Measurements from ENCODE around the gene TAGLN2.

TAGLN2 gene

DNA sequence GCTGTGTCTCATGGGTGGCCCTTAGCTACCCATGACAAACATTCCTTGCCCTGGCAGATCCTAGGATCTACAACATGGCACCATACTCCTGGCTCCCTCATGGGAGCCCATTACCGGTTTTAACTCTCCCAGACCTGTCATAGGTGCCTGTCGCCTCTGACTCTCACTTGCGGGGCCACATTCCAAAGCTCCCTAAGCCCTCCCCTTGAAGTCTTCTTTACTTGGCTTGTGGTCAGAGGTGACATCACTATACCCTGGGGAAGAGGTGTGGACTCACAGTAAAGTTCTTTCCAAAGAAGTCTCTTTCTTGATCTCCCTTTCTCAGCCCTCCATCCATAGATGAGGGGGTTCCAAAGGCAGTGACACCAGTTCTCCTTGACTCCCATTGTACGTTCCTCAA is 34.1 kb upstream of the TAGLN2 start:
- Histone ChIP-seq H3K36me3 (ENCODE audit: control insufficient read depth, insufficient read depth, low read length) (no peaks in the 10 kb centered on the region), H3K27me3 (ENCODE audit: control insufficient read depth, insufficient read depth, low read length) (no peaks in the 10 kb centered on the region), H3K4me3 (ENCODE audit: low read depth, low read length) (no peak overlapping the region), H3K9ac (ENCODE audit: low read depth, low read length) (no peak overlapping the region), H3K4me1 (ENCODE audit: control insufficient read depth, insufficient read depth, low read length) (peaks cover 2% of the 10 kb centered on the region), H3K9me3 (ENCODE audit: control insufficient read depth, insufficient read depth, low read length) (no peaks in the 10 kb centered on the region)

- no peaks in the 10 kb centered on the region for H3K9me3 ChIP-seq (ENCODE audit: control insufficient read depth, insufficient read depth, low read length)
- H3K9ac ChIP-seq (ENCODE audit: low read depth, low read length): no peak overlapping the region
- peaks cover 2% of the 10 kb centered on the region for H3K4me1 ChIP-seq (ENCODE audit: control insufficient read depth, insufficient read depth, low read length)
- H3K27me3 ChIP-seq (ENCODE audit: control insufficient read depth, insufficient read depth, low read length): no peaks in the 10 kb centered on the region
- H3K36me3 ChIP-seq (ENCODE audit: control insufficient read depth, insufficient read depth, low read length): no peaks in the 10 kb centered on the region
- no peak overlapping the region for H3K4me3 ChIP-seq (ENCODE audit: low read depth, low read length)
Observed at GRCh38 chr1:159958719-159959380, 33.5 kb upstream of the TAGLN2 start.

DNA sequence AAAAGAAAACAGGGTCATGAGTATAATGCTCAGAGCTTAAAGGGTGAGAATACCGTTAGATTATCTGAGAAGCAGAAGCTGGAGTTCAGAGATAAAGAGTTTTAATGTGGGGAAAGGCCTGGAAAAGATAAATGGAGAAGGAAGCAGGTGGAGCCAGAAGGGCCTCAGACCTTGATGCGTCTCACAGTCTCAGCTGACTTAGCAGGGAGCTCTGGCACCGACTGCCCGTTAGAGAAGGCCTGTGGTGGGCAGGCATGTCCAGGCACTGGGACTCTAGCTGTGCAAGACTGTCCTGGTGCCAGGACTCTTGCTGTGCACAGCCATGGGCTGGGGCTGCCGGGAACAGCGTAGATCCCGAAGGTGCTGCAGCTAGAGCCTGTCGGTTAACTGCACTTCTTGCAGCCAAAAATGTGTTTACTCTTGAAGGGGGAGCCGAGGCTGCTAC is 32.5 kb upstream of the TAGLN2 start:
- Histone ChIP-seq H3K4me1 (ENCODE audit: control insufficient read depth, insufficient read depth, low read length) (peaks cover 2% of the 10 kb centered on the region), H3K9me3 (ENCODE audit: control insufficient read depth, insufficient read depth, low read length) (no peaks in the 10 kb centered on the region), H3K27me3 (ENCODE audit: control insufficient read depth, insufficient read depth, low read length) (no peaks in the 10 kb centered on the region), H3K4me3 (ENCODE audit: low read depth, low read length) (no peak overlapping the region), H3K9ac (ENCODE audit: low read depth, low read length) (no peak overlapping the region), H3K36me3 (ENCODE audit: control insufficient read depth, insufficient read depth, low read length) (no peaks in the 10 kb centered on the region)

DNA sequence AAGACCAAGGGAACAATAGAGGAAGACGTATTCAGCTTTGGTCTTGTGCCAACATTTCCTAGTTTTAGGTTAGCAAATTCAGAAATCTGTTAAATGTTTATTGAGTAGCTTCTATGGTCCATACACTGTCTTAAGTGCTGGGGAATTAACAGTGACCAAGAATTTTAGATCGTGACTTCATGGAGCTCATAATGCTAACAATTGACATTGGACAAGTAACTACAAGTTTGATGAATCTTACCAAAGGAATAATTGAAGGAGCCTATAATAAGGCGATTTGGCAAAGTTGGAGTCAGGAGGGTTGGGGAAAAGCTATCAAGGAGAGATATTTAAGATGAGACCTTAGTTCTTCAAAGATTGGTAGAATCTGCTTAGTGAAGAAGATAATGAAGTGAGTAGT is 30.1 kb upstream of the TAGLN2 start:
- Histone ChIP-seq H3K36me3 (ENCODE audit: control insufficient read depth, insufficient read depth, low read length) (no peaks in the 10 kb centered on the region), H3K9ac (ENCODE audit: low read depth, low read length) (no peak overlapping the region), H3K4me3 (ENCODE audit: low read depth, low read length) (no peak overlapping the region), H3K27me3 (ENCODE audit: control insufficient read depth, insufficient read depth, low read length) (peaks cover 4% of the 10 kb centered on the region), H3K9me3 (ENCODE audit: control insufficient read depth, insufficient read depth, low read length) (no peaks in the 10 kb centered on the region), H3K4me1 (ENCODE audit: control insufficient read depth, insufficient read depth, low read length) (peaks cover 2% of the 10 kb centered on the region)

DNA sequence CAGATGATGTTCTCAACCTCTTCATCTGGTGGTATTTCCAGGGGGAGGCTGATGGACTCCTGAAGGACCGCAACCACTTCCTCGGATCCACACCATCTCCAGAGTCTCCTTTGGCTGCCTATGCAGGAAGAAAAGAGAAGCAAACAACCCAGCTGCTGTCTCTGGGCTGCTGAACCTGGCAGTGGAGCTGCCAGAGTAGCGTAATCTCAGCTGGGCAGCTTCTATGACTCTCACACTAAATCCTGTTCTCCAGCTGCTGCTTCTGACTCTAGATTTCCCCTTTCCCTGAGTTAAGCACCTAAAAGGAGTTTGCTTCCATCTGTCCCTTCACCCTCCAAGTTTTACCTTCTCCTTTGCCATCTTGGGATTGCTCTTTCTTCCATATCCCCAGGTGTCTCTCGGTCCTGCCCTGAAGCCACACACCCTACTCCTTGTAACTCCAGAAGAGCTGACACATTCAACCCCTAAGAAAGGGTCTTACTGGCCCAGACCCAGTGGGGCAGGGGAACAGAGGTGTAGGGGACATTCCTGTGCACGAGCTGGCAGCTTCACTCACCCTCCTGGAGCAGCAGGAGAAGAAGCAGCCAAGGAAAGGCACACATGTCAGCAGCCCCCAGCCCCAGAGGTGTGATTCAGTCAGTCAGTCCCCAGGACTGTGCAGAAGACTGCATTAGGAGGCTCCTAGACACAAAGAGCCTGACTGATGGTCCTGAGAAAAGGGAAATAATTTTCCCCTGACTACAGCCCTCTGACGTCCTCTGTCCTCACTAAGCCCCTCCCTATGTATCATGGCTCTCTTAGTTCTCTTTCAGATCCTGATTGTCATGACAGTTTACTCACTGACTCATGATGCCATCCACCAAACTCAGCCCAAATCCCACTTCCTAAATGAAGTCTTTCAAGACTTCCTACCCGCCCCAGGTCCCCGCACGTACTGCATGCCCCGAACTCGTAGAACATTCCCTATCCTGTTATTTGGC is 28.5 kb upstream of the TAGLN2 start, which contains the start of gene SLAMF9:
SLAMF9 (minus strand) TSS at position 702 of the 980 bp plus-strand sequence; CDS start at position 602, 100 bp downstream.
- Histone ChIP-seq H3K27me3 (ENCODE audit: control insufficient read depth, insufficient read depth, low read length) (peaks cover 4% of the 10 kb centered on the region), H3K9ac (ENCODE audit: low read depth, low read length) (no peak within 1 kb of the TSS), H3K36me3 (ENCODE audit: control insufficient read depth, insufficient read depth, low read length) (no peaks in the 10 kb centered on the region), H3K4me3 (ENCODE audit: low read depth, low read length) (no peak within 1 kb of the TSS), H3K4me1 (ENCODE audit: control insufficient read depth, insufficient read depth, low read length) (no peaks in the 10 kb centered on the region), H3K9me3 (ENCODE audit: control insufficient read depth, insufficient read depth, low read length) (no peaks in the 10 kb centered on the region)

DNA sequence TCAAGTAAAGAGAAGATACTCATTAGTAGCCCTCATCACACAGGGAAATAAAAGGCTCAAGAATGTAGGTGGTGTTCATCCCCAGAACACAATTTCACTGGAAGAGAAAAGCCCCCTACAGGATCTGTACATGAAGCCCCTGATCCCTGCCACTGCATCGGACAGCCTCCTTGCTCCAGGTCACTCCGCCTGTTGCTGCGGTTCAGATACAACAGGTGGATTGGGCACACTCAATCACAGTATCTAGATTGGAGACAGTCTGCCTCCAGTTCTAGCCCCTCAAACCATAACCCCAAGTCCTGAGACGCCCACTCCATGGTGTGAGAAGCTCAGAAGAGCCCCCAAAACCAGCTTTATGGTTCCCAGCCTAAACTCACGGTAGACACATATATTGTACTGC is 27.6 kb upstream of the TAGLN2 start:
- Histone ChIP-seq H3K4me3 (ENCODE audit: low read depth, low read length) (no peak overlapping the region), H3K9me3 (ENCODE audit: control insufficient read depth, insufficient read depth, low read length) (no peaks in the 10 kb centered on the region), H3K9ac (ENCODE audit: low read depth, low read length) (no peak overlapping the region), H3K36me3 (ENCODE audit: control insufficient read depth, insufficient read depth, low read length) (no peaks in the 10 kb centered on the region), H3K4me1 (ENCODE audit: control insufficient read depth, insufficient read depth, low read length) (no peaks in the 10 kb centered on the region), H3K27me3 (ENCODE audit: control insufficient read depth, insufficient read depth, low read length) (peaks cover 4% of the 10 kb centered on the region)

GRCh38 chr1:159951551-159951950 is 26.2 kb upstream of the TAGLN2 start:
- no peak overlapping the region for H3K4me3 ChIP-seq (ENCODE audit: low read depth, low read length)
- no peak overlapping the region for H3K9ac ChIP-seq (ENCODE audit: low read depth, low read length)
- H3K9me3 ChIP-seq (ENCODE audit: control insufficient read depth, insufficient read depth, low read length): no peaks in the 10 kb centered on the region
- no peaks in the 10 kb centered on the region for H3K36me3 ChIP-seq (ENCODE audit: control insufficient read depth, insufficient read depth, low read length)
- peaks cover 3% of the 10 kb centered on the region for H3K4me1 ChIP-seq (ENCODE audit: control insufficient read depth, insufficient read depth, low read length)
- H3K27me3 ChIP-seq (ENCODE audit: control insufficient read depth, insufficient read depth, low read length): peaks cover 4% of the 10 kb centered on the region

DNA sequence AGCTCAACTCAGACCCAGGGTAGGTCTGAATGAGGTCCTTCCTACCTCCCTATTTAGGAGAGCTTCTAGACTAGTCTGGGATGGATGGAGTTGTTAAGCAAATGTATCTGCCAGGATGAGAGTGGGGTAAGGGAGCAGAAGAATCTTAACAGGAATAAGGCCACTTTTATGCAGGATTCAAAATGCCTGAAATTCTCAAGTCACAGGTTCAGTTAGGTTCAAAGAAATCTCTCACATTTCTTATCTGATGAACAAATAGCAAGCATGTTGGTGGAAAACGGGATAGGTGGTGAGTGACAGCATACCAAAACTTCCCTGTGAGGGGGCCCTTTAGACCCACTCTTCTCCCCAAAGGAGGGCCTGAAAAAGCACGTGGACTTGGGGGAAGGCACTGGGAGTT is 25.7 kb upstream of the TAGLN2 start:
- H3K4me3 ChIP-seq (ENCODE audit: low read depth, low read length): no peak overlapping the region
- H3K36me3 ChIP-seq (ENCODE audit: control insufficient read depth, insufficient read depth, low read length): no peaks in the 10 kb centered on the region

DNA sequence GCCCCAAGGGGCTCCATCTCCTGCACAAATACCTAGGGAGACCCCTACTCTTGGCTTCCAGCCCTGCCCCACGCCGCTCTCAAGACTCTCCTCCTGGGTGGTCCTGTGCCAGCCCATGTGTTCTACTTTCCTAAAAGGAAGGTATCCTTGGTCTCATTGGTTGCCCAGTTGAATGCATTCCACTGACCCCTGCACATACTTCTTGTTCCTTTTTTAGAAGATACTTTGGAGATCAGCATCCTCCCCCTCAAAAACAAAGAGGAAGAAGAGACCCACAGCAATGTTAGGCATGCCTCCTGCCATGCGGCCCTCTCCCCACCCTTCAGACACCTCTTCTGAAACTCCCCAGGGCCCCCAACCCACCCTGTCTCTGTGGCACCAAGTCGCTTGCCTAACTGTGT is 24.7 kb upstream of the TAGLN2 start:
- Histone ChIP-seq H3K4me1 (ENCODE audit: control insufficient read depth, insufficient read depth, low read length) (peaks cover 8% of the 10 kb centered on the region), H3K4me3 (ENCODE audit: low read depth, low read length) (no peak overlapping the region), H3K9ac (ENCODE audit: low read depth, low read length) (no peak overlapping the region), H3K9me3 (ENCODE audit: control insufficient read depth, insufficient read depth, low read length) (no peaks in the 10 kb centered on the region), H3K36me3 (ENCODE audit: control insufficient read depth, insufficient read depth, low read length) (no peaks in the 10 kb centered on the region), H3K27me3 (ENCODE audit: control insufficient read depth, insufficient read depth, low read length) (peaks cover 4% of the 10 kb centered on the region)

More for the DNA sequence above, 25.7 kb upstream of the TAGLN2 start:
- Histone ChIP-seq H3K9me3 (ENCODE audit: control insufficient read depth, insufficient read depth, low read length) (no peaks in the 10 kb centered on the region), H3K27me3 (ENCODE audit: control insufficient read depth, insufficient read depth, low read length) (peaks cover 4% of the 10 kb centered on the region), H3K4me1 (ENCODE audit: control insufficient read depth, insufficient read depth, low read length) (peaks cover 8% of the 10 kb centered on the region), H3K9ac (ENCODE audit: low read depth, low read length) (no peak overlapping the region)

GRCh38 chr1:159949123-159949522 is 23.8 kb upstream of the TAGLN2 start:
- H3K36me3 ChIP-seq (ENCODE audit: control insufficient read depth, insufficient read depth, low read length): no peaks in the 10 kb centered on the region
- H3K27me3 ChIP-seq (ENCODE audit: control insufficient read depth, insufficient read depth, low read length): peaks cover 6% of the 10 kb centered on the region
- H3K9ac ChIP-seq (ENCODE audit: low read depth, low read length): no peak overlapping the region
- no peaks in the 10 kb centered on the region for H3K9me3 ChIP-seq (ENCODE audit: control insufficient read depth, insufficient read depth, low read length)
- peaks cover 15% of the 10 kb centered on the region for H3K4me1 ChIP-seq (ENCODE audit: control insufficient read depth, insufficient read depth, low read length)
- no peak overlapping the region for H3K4me3 ChIP-seq (ENCODE audit: low read depth, low read length)

DNA sequence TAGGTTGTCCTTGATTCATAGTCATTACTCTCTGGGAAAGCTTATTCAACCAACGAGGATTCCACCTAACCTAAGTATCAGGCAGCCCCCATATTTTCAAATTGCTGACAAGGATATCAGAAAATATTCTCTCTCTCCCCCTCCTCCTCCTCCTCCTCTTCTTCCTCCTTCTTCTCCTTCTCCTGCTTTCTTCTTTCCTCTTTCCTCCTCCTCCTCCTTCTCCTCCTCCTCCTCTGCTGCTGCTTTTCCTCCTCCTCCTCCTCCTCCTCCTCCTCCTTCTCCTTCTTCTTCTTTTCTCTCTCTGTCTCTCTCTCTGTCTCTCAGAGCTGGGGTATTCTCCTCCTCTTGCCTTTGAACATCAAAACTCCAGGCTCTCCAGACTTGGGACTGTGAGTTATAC is 22.6 kb upstream of the TAGLN2 start:
- peaks cover 15% of the 10 kb centered on the region for H3K4me1 ChIP-seq (ENCODE audit: control insufficient read depth, insufficient read depth, low read length)
- no peak overlapping the region for H3K9ac ChIP-seq (ENCODE audit: low read depth, low read length)

More for the DNA sequence above, 22.6 kb upstream of the TAGLN2 start:
- H3K36me3 ChIP-seq (ENCODE audit: control insufficient read depth, insufficient read depth, low read length): no peaks in the 10 kb centered on the region
- peaks cover 6% of the 10 kb centered on the region for H3K27me3 ChIP-seq (ENCODE audit: control insufficient read depth, insufficient read depth, low read length)
- H3K4me3 ChIP-seq (ENCODE audit: low read depth, low read length): no peak overlapping the region
- H3K9me3 ChIP-seq (ENCODE audit: control insufficient read depth, insufficient read depth, low read length): no peaks in the 10 kb centered on the region
